ENCODE results near the gene ANKLE1. TPM values are rescaled to one million over a fixed set of nuclear protein-coding genes. Genes with fewer than 3 reads are reported as not detected.

Gene ANKLE1
- total and polyA plus RNA-seq, 10 of the 15 experiments (the other 5 are each of a cell fraction or from before 2014, with no cell fraction given) = 2.2 to 17.9 (median 10.9) TPM

GRCh38 chr19:17305216-17305516 is 23.5 kb downstream of the ANKLE1 start:
- no peak for FAIRE-seq
- SMC1A ChIA-PET (ENCODE audit: uncharacterized antibody, unreplicated experiment) = interaction anchor here (0.8 to 2.1 kb wide), 8 partner anchors 11 to 147 kb away, joined by 3 to 8 read pairs (median 4); partner anchors contain the start of genes ANO8 and MVB12A
- CTCF ChIA-PET = interaction anchor here (0.7 to 5.0 kb wide), 16 partner anchors 8 to 179 kb away, joined by 3 to 43 read pairs (median 4); partner anchors contain the start of genes ANO8, BABAM1 and BST2
- RAD21 ChIA-PET (ENCODE audit: unreplicated experiment) = interaction anchor here (0.5 to 1.3 kb wide), 13 partner anchors 8 to 537 kb away, joined by 3 to 14 read pairs (median 4); partner anchors contain the start of genes ANO8, BABAM1 and MVB12A
- H3K9me3 ChIP-seq (replicated peaks; ENCODE audit: control insufficient read depth, insufficient read depth, low read length) = no peaks in the 10 kb centered on the region
- ATAC-seq = no peak
- H3K79me2 ChIP-seq (ENCODE audit: control insufficient read depth, insufficient read depth, low read length) = peaks cover 19% of the 10 kb centered on the region
- H3K4me2 ChIP-seq (ENCODE audit: control insufficient read depth, insufficient read depth) = peak overlapping the region; percentile 88
- H3K4me3 ChIP-seq = peak overlapping the region; percentile 83; the same call in 1 of the 2 replicates
- WGBS (ENCODE audit: insufficient coverage, insufficient replicate concordance, low lambda C conversion rate, missing lambda C conversion rate) = 2% methylated on average over 6 of the region's 7 CpGs
- peaks cover 17% of the 10 kb centered on the region for H3K4me1 ChIP-seq (ENCODE audit: control insufficient read depth, insufficient read depth, low read length)
- no TSS peak for BruUV-seq (replicated peaks)
- H4K20me1 ChIP-seq (ENCODE audit: control insufficient read depth, insufficient read depth) = peaks cover under 1% of the 10 kb centered on the region; the same call in 1 of the 2 replicates
- H3K27me3 ChIP-seq (replicated peaks in 1 of 2; ENCODE audit: control insufficient read depth in 2 of 2, insufficient read depth in 2 of 2, low read length in 1 of 2) = no peaks in the 10 kb centered on the region
- H2AFZ ChIP-seq (ENCODE audit: control insufficient read depth, low read depth, low read length) = peak overlapping the region; percentile 98
- intact Hi-C loops (cut with micrococcal nuclease; ENCODE audit: unreplicated experiment) = loop anchor here (10.0 kb wide), 1 partner anchor 410 kb away; no protein-coding TSS in a partner anchor
- no peak for DNase-seq (ENCODE audit: low read depth, low spot score)
- in situ Hi-C loops (cut with MboI) = no loop called here
- peak overlapping the region; percentile 84; the same call in 1 of the 2 replicates for H3K27ac ChIP-seq (ENCODE audit: control insufficient read depth, insufficient read depth)
- peak overlapping the region; percentile 4; the same call in 1 of the 2 replicates for H3K9ac ChIP-seq (ENCODE audit: control insufficient read depth, insufficient read depth, low read length)
- H3K36me3 ChIP-seq (ENCODE audit: control insufficient read depth in 2 of 2, insufficient read depth in 2 of 2, low read length in 1 of 2) = no peaks in the 10 kb centered on the region
- POLR2A ChIA-PET = interaction anchor here (0.6 to 2.9 kb wide), 19 partner anchors 12 to 1248 kb away, joined by 3 to 12 read pairs (median 4); partner anchors contain the start of genes ANO8 and BST2
- TF ChIP-seq, protein P1, sequence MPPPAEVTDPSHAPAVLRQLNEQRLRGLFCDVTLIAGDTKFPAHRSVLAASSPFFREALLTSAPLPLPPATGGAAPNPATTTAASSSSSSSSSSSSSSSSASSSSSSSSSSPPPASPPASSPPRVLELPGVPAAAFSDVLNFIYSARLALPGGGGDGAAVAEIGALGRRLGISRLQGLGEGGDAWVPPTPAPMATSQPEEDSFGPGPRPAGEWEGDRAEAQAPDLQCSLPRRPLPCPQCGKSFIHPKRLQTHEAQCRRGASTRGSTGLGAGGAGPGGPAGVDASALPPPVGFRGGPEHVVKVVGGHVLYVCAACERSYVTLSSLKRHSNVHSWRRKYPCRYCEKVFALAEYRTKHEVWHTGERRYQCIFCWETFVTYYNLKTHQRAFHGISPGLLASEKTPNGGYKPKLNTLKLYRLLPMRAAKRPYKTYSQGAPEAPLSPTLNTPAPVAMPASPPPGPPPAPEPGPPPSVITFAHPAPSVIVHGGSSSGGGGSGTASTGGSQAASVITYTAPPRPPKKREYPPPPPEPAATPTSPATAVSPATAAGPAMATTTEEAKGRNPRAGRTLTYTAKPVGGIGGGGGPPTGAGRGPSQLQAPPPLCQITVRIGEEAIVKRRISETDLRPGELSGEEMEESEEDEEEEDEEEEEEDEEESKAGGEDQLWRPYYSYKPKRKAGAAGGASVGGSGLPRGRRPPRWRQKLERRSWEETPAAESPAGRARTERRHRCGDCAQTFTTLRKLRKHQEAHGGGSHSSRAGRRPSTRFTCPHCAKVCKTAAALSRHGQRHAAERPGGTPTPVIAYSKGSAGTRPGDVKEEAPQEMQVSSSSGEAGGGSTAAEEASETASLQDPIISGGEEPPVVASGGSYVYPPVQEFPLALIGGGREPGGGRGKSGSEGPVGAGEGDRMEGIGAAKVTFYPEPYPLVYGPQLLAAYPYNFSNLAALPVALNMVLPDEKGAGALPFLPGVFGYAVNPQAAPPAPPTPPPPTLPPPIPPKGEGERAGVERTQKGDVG (CRISPR knock-in tag; IDR thresholded peaks at IDR 0.05) = no peak
- TF ChIP-seq E4F1 (IDR thresholded peaks at IDR 0.05; ENCODE audit: borderline replicate concordance, partially characterized antibody) (no peak), SMARCA5 (IDR thresholded peaks at IDR 0.05) (peak; percentile 96), BACH1 (IDR thresholded peaks at IDR 0.05; ENCODE audit: borderline replicate concordance) (0 out of 2 replicates have a peak, but pooled peaks have one; percentile 26), EP300 (IDR thresholded peaks at IDR 0.05; ENCODE audit: borderline replicate concordance in 1 of 2, control insufficient read depth in 1 of 2, low read depth in 2 of 2, low read length in 2 of 2) (0 out of 4 replicates have a peak, but pooled peaks of 1 of the 2 experiments have one; percentile 59), SREBF1 (IDR thresholded peaks at IDR 0.05; ENCODE audit: low read length) (no peak), IKZF2 (IDR thresholded peaks at IDR 0.05) (peak; percentile 48 to 78; a peak in 2 of 4 replicates), MTA3 (IDR thresholded peaks at IDR 0.05; ENCODE audit: borderline replicate concordance, low read length) (no peak), LARP7 (IDR thresholded peaks at IDR 0.05) (0 out of 2 replicates have a peak, but pooled peaks have one; percentile 76), KAT2A (conservative IDR thresholded peaks at IDR 0.05; ENCODE audit: control insufficient read depth, low read depth, low read length) (no peak), CREB1 (IDR thresholded peaks at IDR 0.05; ENCODE audit: low read depth) (no peak), HDAC2 (IDR thresholded peaks at IDR 0.05) (no peak), USF2 (IDR thresholded peaks at IDR 0.05; ENCODE audit: borderline replicate concordance, low read depth, low read length) (no peak), RUNX3 (IDR thresholded peaks at IDR 0.05; ENCODE audit: low read length) (no peak), TCF12 (IDR thresholded peaks at IDR 0.05; ENCODE audit: low read depth, low read length) (no peak; the same call in 1 of the 2 replicates), CBFB (IDR thresholded peaks at IDR 0.05; ENCODE audit: low read depth) (no peak)
- TF ChIP-seq, protein P2, sequence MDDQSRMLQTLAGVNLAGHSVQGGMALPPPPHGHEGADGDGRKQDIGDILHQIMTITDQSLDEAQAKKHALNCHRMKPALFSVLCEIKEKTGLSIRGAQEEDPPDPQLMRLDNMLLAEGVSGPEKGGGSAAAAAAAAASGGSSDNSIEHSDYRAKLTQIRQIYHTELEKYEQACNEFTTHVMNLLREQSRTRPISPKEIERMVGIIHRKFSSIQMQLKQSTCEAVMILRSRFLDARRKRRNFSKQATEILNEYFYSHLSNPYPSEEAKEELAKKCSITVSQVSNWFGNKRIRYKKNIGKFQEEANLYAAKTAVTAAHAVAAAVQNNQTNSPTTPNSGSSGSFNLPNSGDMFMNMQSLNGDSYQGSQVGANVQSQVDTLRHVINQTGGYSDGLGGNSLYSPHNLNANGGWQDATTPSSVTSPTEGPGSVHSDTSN (IDR thresholded peaks at IDR 0.05; ENCODE audit: insufficient replicate concordance, low read depth, low read length) = peak; percentile 75

Data from GM12878 (cell line).